Hepatocyte (in vitro differentiated cells): ENCODE measurements around the gene SPRED2. TPM values are rescaled to one million over a fixed set of nuclear protein-coding genes. Genes with fewer than 3 reads are reported as not detected.

Source experiments
- DNase-seq: peaks from one replicate; pipeline ENCODE4 v3.0.0-alpha.2; 2016; ENCODE audit warnings: low spot score
- H2AFZ ChIP-seq: fragments of 200-600 bp; sonication (generic); 2 replicates; pipeline ENCODE4 v1.6.0; 2016; ENCODE audit warnings: antibody characterized with exemption, mild to moderate bottlenecking
- H3K27ac ChIP-seq: fragments of 200-600 bp; sonication (generic); 2 replicates; pipeline ENCODE4 v1.5.1; 2016; ENCODE audit warnings: mild to moderate bottlenecking
- H3K27me3 ChIP-seq: fragments of 200-600 bp; sonication (generic); 2 replicates; pipeline ENCODE4 v1.6.1; 2016
- H3K36me3 ChIP-seq: fragments of 200-600 bp; sonication (generic); replicated peaks from 2 replicates; pipeline ENCODE4 v1.5.1; 2016; ENCODE audit warnings: low read depth; ENCODE audit not compliant: insufficient read depth
- H3K4me1 ChIP-seq: fragments of 200-600 bp; sonication (generic); 2 replicates; pipeline ENCODE4 v1.5.1; 2016; ENCODE audit warnings: mild to moderate bottlenecking, moderate library complexity; ENCODE audit not compliant: insufficient read depth
- H3K4me2 ChIP-seq: fragments of 200-600 bp; sonication (generic); 2 replicates; pipeline ENCODE4 v1.6.0; 2016
- H3K4me3 ChIP-seq: fragments of 200-600 bp; sonication (generic); 2 replicates; pipeline ENCODE4 v1.5.1; 2016; ENCODE audit warnings: mild to moderate bottlenecking
- H3K79me2 ChIP-seq: fragments of 200-600 bp; sonication (generic); 2 replicates; pipeline ENCODE4 v1.6.0; 2017; ENCODE audit warnings: mild to moderate bottlenecking
- H3K9me2 ChIP-seq: fragments of 200-600 bp; sonication (generic); replicated peaks from 2 replicates; pipeline ENCODE4 v1.6.0; 2017; ENCODE audit warnings: mild to moderate bottlenecking; ENCODE audit not compliant: insufficient read depth
- H3K9me3 ChIP-seq: fragments of 200-600 bp; sonication (generic); 2 replicates; pipeline ENCODE4 v1.5.1; 2016; ENCODE audit warnings: low read depth, mild to moderate bottlenecking
- H4K20me1 ChIP-seq: fragments of 200-600 bp; sonication (generic); 2 replicates; pipeline ENCODE4 v1.6.0; 2016; ENCODE audit warnings: mild to moderate bottlenecking; ENCODE audit not compliant: insufficient read depth, poor library complexity, severe bottlenecking
- CTCF ChIP-seq: fragments of 200-600 bp; sonication (generic); IDR thresholded peaks from 2 replicates; pipeline ENCODE4 v1.5.1; 2016; ENCODE audit warnings: antibody characterized with exemption, mild to moderate bottlenecking; ENCODE audit not compliant: poor library complexity
- EZH2 ChIP-seq: fragments of 200-600 bp; sonication (generic); IDR thresholded peaks from 2 replicates; pipeline ENCODE4 v1.6.1; 2016; ENCODE audit warnings: antibody characterized with exemption, mild to moderate bottlenecking, borderline replicate concordance
- EZH2phosphoT487 ChIP-seq: fragments of 200-600 bp; sonication (generic); IDR thresholded peaks from one replicate; pipeline ENCODE4 v1.6.1; 2018; ENCODE audit warnings: antibody characterized with exemption, mild to moderate bottlenecking, low read depth, moderate library complexity; ENCODE audit not compliant: unreplicated experiment, severe bottlenecking
- WGBS: methylation state at CpG from one replicate; pipeline ENCODE4 v1.1.6; 2016; ENCODE audit warnings: low lambda C conversion rate; ENCODE audit errors: missing lambda C conversion rate; 5-methylcytosine and 5-hydroxymethylcytosine counted together
- polyA plus RNA-seq: library from polyadenylated mRNA; unstranded; fragments of >200 nt; fragmentation: Nextera tagmentation; extraction: Ambion mirVana; gene quantifications from 2 replicates; pipeline ENCODE4 v1.2.1, GENCODE V29; 2016
- total RNA-seq: library from RNA; depleted of rRNA; stranded (reverse); fragments of >200 nt; gene quantifications from 2 replicates; pipeline ENCODE4 v1.2.3, GENCODE V29; 2014

Gene SPRED2
- total and polyA plus RNA-seq, 2 experiments from 2014 or later, result 12.7 to 14.1 TPM

DNA sequence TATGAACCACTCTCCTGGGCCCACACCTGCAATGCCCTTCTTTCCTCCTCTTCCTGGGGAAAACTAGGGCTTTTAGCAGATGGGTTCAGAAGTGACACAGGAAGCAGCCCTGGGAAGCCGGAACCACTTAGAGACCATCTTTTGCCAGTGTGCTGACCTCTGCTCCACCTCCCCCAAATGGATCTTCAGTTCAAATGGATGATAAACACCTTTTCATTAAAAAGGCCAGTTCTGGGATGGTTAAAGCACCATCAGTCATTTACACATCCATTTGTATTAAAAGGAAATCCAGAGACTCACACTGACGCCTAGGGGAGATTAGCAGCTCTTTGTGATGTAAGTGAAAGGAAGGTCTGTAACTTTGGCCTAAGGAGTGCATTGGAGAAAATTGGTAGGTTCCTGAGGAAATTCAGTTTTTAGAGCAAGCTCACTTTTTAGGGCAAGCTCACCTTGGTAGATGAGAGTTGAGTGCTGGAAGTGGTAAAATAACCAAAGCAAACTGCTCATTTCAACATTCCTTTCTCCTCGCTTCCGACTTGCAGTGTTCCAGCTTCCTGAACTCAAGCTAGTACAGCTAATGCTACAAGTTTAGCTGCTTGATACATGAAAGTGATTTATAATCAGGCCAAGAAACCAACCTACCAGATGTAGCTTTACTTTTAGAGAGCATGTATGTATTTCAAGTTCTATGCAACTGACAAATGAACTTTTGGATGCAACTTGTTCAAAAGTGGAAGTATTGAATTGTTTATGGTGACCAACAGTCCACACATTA is 157.1 kb downstream of the SPRED2 start:
- Histone ChIP-seq H3K4me2 (no peak overlapping the region), H3K36me3 (no peaks in the 10 kb centered on the region), H2AFZ (no peak overlapping the region), H3K79me2 (no peaks in the 10 kb centered on the region), H3K4me3 (no peak overlapping the region), H3K9me3 (no peaks in the 10 kb centered on the region), H3K27me3 (no peaks in the 10 kb centered on the region), H4K20me1 (no peaks in the 10 kb centered on the region), H3K27ac (no peak overlapping the region), H3K4me1 (no peaks in the 10 kb centered on the region), H3K9me2 (no peaks in the 10 kb centered on the region)
- WGBS, result 52% methylated on average over 4 of the region's 4 CpGs
- no peak for DNase-seq
- TF ChIP-seq EZH2 (no peak), EZH2phosphoT487 (no peak), CTCF (no peak)

DNA sequence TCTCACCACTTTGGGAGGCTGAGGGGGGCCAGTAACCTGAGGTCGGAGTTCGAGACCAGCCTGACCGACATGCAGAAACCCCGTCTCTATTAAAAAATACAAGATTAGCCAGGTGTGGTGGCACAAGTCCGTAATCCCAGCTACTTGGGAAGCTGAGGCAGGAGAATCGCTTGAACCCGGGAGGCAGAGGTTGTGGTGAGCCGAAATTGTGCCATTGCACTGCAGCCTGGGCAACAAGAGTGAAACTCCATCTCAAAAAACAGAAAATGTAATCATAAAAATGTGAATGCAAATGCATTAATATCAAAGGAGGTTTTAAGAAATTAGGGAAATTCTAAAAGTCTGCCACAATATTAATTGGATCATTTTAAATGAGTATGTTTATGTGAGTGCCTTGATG is 159.1 kb downstream of the SPRED2 start:
- Histone ChIP-seq H4K20me1 (no peaks in the 10 kb centered on the region), H3K9me3 (no peaks in the 10 kb centered on the region), H2AFZ (no peak overlapping the region), H3K27ac (no peak overlapping the region), H3K9me2 (no peaks in the 10 kb centered on the region), H3K79me2 (no peaks in the 10 kb centered on the region), H3K4me3 (no peak overlapping the region), H3K4me1 (no peaks in the 10 kb centered on the region), H3K4me2 (no peak overlapping the region), H3K36me3 (no peaks in the 10 kb centered on the region), H3K27me3 (no peaks in the 10 kb centered on the region)
- DNase-seq, result no peak
- TF ChIP-seq EZH2phosphoT487 (no peak), CTCF (no peak)
- 99% methylated on average over 8 of the region's 8 CpGs for WGBS

- Histone ChIP-seq H3K4me3 (no peak overlapping the region), H3K9me3 (no peaks in the 10 kb centered on the region), H3K27me3 (no peaks in the 10 kb centered on the region), H3K9me2 (no peaks in the 10 kb centered on the region), H3K79me2 (peaks cover 5% of the 10 kb centered on the region), H3K4me1 (peaks cover 3% of the 10 kb centered on the region), H3K27ac (no peak overlapping the region), H3K4me2 (no peak overlapping the region), H4K20me1 (peaks cover 5% of the 10 kb centered on the region), H2AFZ (no peak overlapping the region), H3K36me3 (no peaks in the 10 kb centered on the region)
- TF ChIP-seq EZH2phosphoT487, result no peak
- TF ChIP-seq CTCF, result no peak
- TF ChIP-seq EZH2, result no peak
- no peak for DNase-seq
- 65% methylated on average over 4 of the region's 4 CpGs for WGBS
Measured at GRCh38 chr2:65268957-65269356, 163.4 kb downstream of the SPRED2 start.

DNA sequence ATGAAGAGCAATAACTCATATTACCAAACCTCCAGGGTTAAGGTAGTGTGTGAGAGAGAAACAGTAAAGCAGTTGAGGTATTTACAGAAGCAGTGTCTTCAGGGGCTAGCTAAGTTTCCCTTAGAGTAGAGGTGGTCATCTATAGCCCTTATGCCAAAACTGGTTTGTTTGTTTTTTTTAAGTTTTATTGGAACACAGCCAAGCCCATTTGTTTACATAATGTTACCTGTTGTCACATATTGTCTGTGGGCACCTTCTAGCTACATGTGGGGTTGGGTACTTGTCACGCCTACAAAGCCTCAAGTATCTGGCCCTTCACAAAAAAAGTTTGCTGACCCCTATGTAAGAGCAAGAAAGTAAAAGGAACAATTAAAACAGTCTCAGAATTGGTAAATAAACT is 165.4 kb downstream of the SPRED2 start:
- Histone ChIP-seq H3K4me3 (no peak overlapping the region), H3K79me2 (peaks cover 6% of the 10 kb centered on the region), H3K9me3 (no peaks in the 10 kb centered on the region), H3K27ac (peak overlapping the region; percentile 11), H3K9me2 (no peaks in the 10 kb centered on the region), H3K27me3 (no peaks in the 10 kb centered on the region), H3K4me2 (no peak overlapping the region), H2AFZ (no peak overlapping the region), H4K20me1 (peaks cover 5% of the 10 kb centered on the region), H3K36me3 (no peaks in the 10 kb centered on the region), H3K4me1 (peaks cover 3% of the 10 kb centered on the region)
- DNase-seq, result no peak
- 94% methylated on average over 1 of the region's 1 CpG for WGBS
- TF ChIP-seq EZH2phosphoT487 (no peak), CTCF (no peak), EZH2 (no peak)
